NCI-H2107 treated with DMSO at 0.1 percent for 48 hours (cell line): ENCODE results near the gene RAD9B.

Source experiments
- DNase-seq: peaks from one replicate; lab custom pipeline; 2025; ENCODE audit not compliant: unreplicated experiment; lab: John Stamatoyannopoulos, UW

The RAD9B gene

DNA sequence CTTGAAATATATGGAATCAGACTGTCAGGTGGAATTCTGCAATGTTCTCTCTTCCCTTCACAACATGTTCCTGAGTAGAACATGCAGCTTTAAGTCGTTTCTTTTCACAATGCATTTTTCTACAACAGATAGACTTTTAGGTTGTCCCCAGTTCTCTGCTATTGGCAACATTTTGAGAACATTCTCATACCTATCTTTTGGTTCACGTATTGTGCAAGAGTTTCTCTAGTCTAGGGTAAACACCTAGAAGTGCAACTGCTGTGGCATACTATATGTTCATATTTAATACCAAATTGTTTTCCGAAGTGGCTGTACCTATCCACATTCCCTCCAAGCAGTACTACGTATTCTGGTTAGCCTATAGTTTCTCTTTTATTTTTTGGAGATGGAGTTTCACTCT lies 48.9 kb downstream of the RAD9B start:
- no peak for DNase-seq
